Measurements from ENCODE around the gene EPB41L4B.

- TF ChIP-seq POLR2A (IDR thresholded peaks at IDR 0.05) (no peak), CTCF (IDR thresholded peaks at IDR 0.05) (no peak)
These were observed 24.0 kb upstream of the EPB41L4B start for GRCh38 chr9:109344866-109345265.
